GM12801 (cell line): ENCODE measurements around the gene FBXO38.

Experiments
- TF ChIP-seq, protein P1 (sequence below): IDR thresholded peaks from one replicate; pipeline ENCODE4 v1.5.1; 2011; ENCODE audit warnings: control low read depth; ENCODE audit not compliant: insufficient read length; ENCODE audit errors: extremely low read depth

FBXO38 gene

DNA sequence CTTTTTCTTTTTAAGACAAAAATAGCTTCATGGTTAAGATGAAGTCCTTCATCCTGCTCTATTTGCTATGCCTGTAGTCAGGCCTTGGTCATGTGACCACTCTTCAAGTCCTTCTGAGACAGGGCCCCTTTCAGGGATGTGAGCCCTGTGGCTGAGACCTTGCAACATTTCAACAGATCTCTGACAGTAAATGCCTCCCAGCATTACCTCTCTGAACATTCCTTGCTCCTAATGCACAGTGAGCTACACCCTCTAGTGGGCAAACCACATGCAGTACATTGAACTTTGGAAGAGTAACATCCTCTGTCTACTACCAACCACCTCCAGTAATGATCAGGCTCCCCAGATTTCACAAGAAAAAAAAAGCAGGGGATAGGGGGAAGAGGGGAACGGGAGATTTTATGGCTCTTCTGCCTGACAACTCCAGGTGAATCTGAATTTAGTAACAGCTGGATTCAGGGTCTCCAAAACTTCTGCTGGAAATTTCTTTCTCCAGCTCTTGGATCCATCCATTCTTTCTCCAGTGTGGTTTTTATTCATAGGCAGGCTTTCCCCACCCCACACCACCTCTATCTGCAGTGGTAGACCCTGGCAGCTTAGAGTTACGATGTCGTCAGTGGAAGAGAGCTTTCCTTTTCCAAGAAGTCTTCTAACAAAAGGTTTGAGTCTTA lies 8.9 kb upstream of the FBXO38 start:
- TF ChIP-seq, protein P1, sequence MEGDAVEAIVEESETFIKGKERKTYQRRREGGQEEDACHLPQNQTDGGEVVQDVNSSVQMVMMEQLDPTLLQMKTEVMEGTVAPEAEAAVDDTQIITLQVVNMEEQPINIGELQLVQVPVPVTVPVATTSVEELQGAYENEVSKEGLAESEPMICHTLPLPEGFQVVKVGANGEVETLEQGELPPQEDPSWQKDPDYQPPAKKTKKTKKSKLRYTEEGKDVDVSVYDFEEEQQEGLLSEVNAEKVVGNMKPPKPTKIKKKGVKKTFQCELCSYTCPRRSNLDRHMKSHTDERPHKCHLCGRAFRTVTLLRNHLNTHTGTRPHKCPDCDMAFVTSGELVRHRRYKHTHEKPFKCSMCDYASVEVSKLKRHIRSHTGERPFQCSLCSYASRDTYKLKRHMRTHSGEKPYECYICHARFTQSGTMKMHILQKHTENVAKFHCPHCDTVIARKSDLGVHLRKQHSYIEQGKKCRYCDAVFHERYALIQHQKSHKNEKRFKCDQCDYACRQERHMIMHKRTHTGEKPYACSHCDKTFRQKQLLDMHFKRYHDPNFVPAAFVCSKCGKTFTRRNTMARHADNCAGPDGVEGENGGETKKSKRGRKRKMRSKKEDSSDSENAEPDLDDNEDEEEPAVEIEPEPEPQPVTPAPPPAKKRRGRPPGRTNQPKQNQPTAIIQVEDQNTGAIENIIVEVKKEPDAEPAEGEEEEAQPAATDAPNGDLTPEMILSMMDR, result no peak

DNA sequence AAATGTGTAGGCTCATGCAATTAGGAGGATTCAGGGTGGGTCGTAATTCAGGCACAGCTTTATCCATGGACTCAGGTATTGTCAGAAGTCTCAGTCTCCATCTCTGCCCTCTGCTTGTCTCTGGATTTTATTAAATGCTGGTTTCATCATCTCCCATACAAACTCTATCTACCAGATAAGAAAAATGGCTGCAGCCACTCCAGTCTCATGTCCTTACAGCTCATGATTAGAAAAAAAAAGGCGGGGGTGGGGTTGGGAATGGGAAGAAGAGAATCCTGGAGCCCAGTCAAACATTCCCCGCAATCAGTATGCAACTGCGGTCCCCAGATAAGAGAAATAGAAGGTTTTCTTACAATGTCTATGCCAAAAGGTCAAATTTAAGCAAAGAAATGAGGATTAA lies 7.6 kb upstream of the FBXO38 start:
- TF ChIP-seq, protein P1, result no peak

DNA sequence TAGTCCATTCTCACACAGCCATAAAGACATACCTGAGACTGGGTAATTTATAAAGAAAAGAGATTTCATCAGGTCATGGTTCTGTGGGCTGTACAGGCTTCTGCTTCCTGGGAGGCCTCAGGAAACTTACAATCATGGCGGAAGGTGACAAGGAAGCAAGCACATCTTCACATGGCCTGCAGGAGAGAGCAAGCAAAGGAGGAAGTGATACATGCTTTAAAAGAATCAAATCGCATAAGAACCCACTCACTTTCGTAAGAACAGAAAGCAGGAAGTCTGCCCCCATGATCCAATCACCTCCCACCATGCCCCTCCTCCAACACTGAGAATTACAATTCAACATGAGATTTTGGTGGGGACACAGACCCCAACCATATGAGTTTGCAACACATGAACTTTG lies 5.1 kb upstream of the FBXO38 start:
- TF ChIP-seq, protein P1, result no peak

DNA sequence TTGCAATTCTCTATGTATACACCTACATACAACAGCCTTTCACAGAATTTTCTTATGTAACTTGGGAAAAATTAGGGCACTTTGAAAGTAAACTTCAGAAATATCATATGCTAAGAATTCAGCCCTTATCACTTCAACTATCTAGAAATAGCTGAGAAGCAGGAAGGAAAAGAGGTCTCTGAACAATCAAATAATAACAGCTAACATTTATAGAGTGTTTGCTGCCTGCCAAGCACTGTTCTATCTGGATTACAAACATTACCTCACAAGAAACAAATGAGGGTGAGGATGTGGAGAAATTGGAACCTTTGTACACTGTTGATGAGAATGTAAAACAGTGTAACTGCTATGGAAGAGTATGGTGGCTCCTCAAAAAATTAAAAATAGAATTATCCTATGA lies 4.4 kb upstream of the FBXO38 start:
- TF ChIP-seq, protein P1, result no peak

DNA sequence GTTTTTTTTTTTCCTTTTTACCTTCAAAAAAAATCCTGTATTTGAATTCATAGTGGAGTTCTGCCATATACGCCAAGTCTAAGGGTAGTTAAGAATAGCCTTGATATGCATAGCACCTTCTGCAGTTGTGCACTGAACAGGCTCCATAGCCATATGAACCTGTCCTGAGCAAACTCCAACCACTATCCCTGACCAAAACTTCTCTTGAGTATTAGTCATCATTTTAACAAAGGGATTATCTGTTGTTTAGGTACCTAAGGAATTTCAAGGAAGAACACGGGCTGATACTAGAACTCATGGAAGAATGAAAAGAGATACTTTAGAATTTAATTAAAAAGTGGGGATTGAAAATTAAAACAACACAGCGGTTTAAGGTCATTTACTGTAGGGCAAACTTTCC lies 1.9 kb upstream of the FBXO38 start:
- TF ChIP-seq, protein P1, result no peak

DNA sequence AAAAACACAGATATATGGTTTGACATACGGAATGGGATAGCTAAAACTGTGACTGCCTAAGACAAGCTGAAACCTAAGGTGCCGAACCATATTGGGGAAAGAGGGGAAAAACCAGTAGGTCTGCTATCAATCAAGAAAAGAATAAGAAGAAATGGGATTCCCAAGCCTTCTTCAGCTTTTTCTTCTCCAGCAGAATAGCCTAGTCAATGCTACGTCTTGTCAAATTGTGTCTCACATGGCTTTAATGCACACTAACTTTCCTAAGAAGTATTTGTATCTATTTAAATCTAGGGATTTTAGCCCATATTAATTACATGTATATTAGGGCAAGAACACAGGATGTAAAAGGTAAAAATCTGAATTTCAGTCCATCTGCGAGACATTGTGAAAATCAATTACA lies 797 bp upstream of the FBXO38 start:
- TF ChIP-seq, protein P1, result no peak

DNA sequence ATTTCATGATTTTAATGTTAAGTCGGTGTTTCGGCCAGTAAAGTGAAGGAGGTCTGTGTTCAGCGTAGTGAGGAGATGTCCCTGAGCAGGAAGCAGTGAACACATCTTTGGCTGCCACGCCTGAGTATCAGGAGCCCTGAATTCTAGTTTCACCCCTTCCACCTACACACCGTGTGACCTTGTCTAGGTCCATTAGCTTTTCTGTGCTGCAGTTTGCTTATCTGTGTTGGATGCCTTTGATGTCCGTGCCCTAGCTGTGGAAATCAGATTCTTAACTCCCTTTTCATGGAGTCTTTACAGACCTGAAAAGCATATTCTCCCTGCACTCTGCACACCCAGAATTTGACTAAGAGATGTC lies 601 bp downstream of the FBXO38 start:
- TF ChIP-seq, protein P1, result no peak
